GM12878 (cell line): ENCODE measurements around the gene DERA. TPM values are rescaled to one million over a fixed set of nuclear protein-coding genes. Genes with fewer than 3 reads are reported as not detected.

Experiments used
- ATAC-seq: fragments of 200-7000 bp; cut with Tn5 transposase; 3 replicates; pipeline ENCODE4 v1.9.1; 2020; ENCODE audit warnings: mild to moderate bottlenecking, moderate library complexity
- BruUV-seq: library from RNA; stranded (reverse); fragments of 400-500 nt; replicated peaks from 2 replicates; lab custom pipeline; 2021; lab: Mats Ljungman, UMichigan
- CTCF ChIA-PET: fragments of 300-600 bp; sonication (Branson Sonifier 250); formaldehyde crosslinking; extraction: SDS; loops from one replicate; lab custom pipeline; 2021; ENCODE audit warnings: inconsistent platforms; lab: Yijun Ruan, JAX
- POLR2A ChIA-PET: fragments of 350-600 bp; formaldehyde crosslinking; extraction: SDS; loops from one replicate; lab custom pipeline; 2021; ENCODE audit warnings: inconsistent platforms; lab: Charles Lee
- RAD21 ChIA-PET: fragments of 300-600 bp; sonication (Branson Sonifier 250); formaldehyde crosslinking; loops from one replicate; lab custom pipeline; 2023; ENCODE audit warnings: antibody characterized with exemption; ENCODE audit not compliant: unreplicated experiment; lab: Charles Lee
- SMC1A ChIA-PET: fragments of 300-600 bp; sonication (Branson Sonifier 250); formaldehyde crosslinking; loops from one replicate; lab custom pipeline; 2023; ENCODE audit not compliant: unreplicated experiment, uncharacterized antibody; lab: Charles Lee
- DNase-seq: peaks from one replicate; pipeline ENCODE4 v3.0.0-alpha.2; 2011; ENCODE audit warnings: low read depth, low spot score
- FAIRE-seq: peaks from 3 replicates; lab custom pipeline; 2011; peaks lifted over from hg19 to GRCh38; lab: Jason Lieb, UNC
- H2AFZ ChIP-seq: 2 replicates; pipeline ENCODE4 v1.6.0; 2011; ENCODE audit warnings: low read depth, low read length, control low read depth; ENCODE audit not compliant: control insufficient read depth
- H3K27ac ChIP-seq: 2 replicates; pipeline ENCODE4 v1.5.1; 2011; ENCODE audit warnings: control low read depth; ENCODE audit not compliant: control insufficient read depth, insufficient read depth
- H3K27me3 ChIP-seq, 2 experiments: replicated peaks in 1 of 2; 2 replicates each; pipeline versions ENCODE4 v1.6.0 to v1.6.1; 2011; ENCODE audit warnings: low read length in 1 of 2; ENCODE audit not compliant: control insufficient read depth in 2 of 2, insufficient read depth in 2 of 2
- H3K36me3 ChIP-seq, 2 experiments: 2 replicates each; pipeline ENCODE4 v1.5.1; 2011; ENCODE audit warnings: low read length in 1 of 2; ENCODE audit not compliant: control insufficient read depth in 2 of 2, insufficient read depth in 2 of 2
- H3K4me1 ChIP-seq: 2 replicates; pipeline ENCODE4 v1.6.1; 2011; ENCODE audit warnings: mild to moderate bottlenecking, low read length, moderate library complexity, mixed read lengths; ENCODE audit not compliant: control insufficient read depth, insufficient read depth
- H3K4me2 ChIP-seq: 2 replicates; pipeline ENCODE4 v1.6.0; 2011; ENCODE audit warnings: control low read depth; ENCODE audit not compliant: control insufficient read depth, insufficient read depth
- H3K4me3 ChIP-seq: fragments of 200-600 bp; sonication (generic); 2 replicates; pipeline ENCODE4 v1.5.1; 2016
- H3K79me2 ChIP-seq: 2 replicates; pipeline ENCODE4 v1.6.0; 2011; ENCODE audit warnings: low read length; ENCODE audit not compliant: control insufficient read depth, insufficient read depth
- H3K9ac ChIP-seq: 2 replicates; pipeline ENCODE4 v1.8.0; 2011; ENCODE audit warnings: low read length, control low read depth, mixed read lengths; ENCODE audit not compliant: control insufficient read depth, insufficient read depth
- H3K9me3 ChIP-seq: replicated peaks from 3 replicates; pipeline ENCODE4 v1.5.1; 2011; ENCODE audit warnings: mild to moderate bottlenecking, low read length; ENCODE audit not compliant: control insufficient read depth, insufficient read depth
- H4K20me1 ChIP-seq: 2 replicates; pipeline ENCODE4 v1.6.0; 2011; ENCODE audit not compliant: control insufficient read depth, insufficient read depth
- ASH2L ChIP-seq: fragments of 300-600, 200-600 bp; sonication (generic); IDR thresholded peaks from 2 replicates; pipeline ENCODE4 v1.6.1; 2017; ENCODE audit warnings: low read depth, mild to moderate bottlenecking, borderline replicate concordance
- ATF7 ChIP-seq: fragments of 450-650 bp; IDR thresholded peaks from 2 replicates; pipeline ENCODE4 v1.6.1; 2016; ENCODE audit warnings: low read depth, mild to moderate bottlenecking
- ETV6 ChIP-seq, 2 experiments: fragments of 450-650 bp in 1 of 2; IDR thresholded peaks in 1 of 2; conservative IDR thresholded peaks in 1 of 2; 2 replicates each; pipeline ENCODE4 v1.6.1; 2014; ENCODE audit warnings: antibody characterized with exemption in 1 of 2, borderline replicate concordance in 1 of 2, low read depth in 1 of 2, mild to moderate bottlenecking in 1 of 2, moderate library complexity in 1 of 2
- FOS ChIP-seq: IDR thresholded peaks from 3 replicates; pipeline ENCODE4 v1.6.1; 2011; ENCODE audit warnings: borderline replicate concordance; ENCODE audit not compliant: insufficient read length; ENCODE audit errors: extremely low read depth
- HDAC2 ChIP-seq: fragments of 200-600 bp; sonication (generic); IDR thresholded peaks from 2 replicates; pipeline ENCODE4 v1.6.1; 2017
- JUND ChIP-seq: IDR thresholded peaks from 2 replicates; pipeline ENCODE4 v1.6.1; 2012; ENCODE audit warnings: low read depth, mild to moderate bottlenecking, low read length, improper control_type of control experiment, moderate library complexity
- RAD21 ChIP-seq: IDR thresholded peaks from 2 replicates; pipeline ENCODE4 v1.6.1; 2011; ENCODE audit warnings: mild to moderate bottlenecking, low read depth, low read length, moderate library complexity; ENCODE audit not compliant: insufficient read depth
- SKIL ChIP-seq: fragments of 450-650 bp; IDR thresholded peaks from 2 replicates; pipeline ENCODE4 v1.6.1; 2017; ENCODE audit warnings: mild to moderate bottlenecking, low read depth, inconsistent platforms; ENCODE audit not compliant: poor library complexity, severe bottlenecking
- TCF7 ChIP-seq: IDR thresholded peaks from 2 replicates; pipeline ENCODE4 v1.6.1; 2014; ENCODE audit warnings: antibody characterized with exemption, borderline replicate concordance
- ZBTB4 ChIP-seq: fragments of 450-650 bp; formaldehyde crosslinking; IDR thresholded peaks from 2 replicates; pipeline ENCODE4 v1.4.0; 2022; ENCODE audit warnings: mild to moderate bottlenecking, moderate library complexity
- ZNF384 ChIP-seq: IDR thresholded peaks from 2 replicates; pipeline ENCODE4 v1.6.1; 2012; ENCODE audit warnings: low read depth, mild to moderate bottlenecking, low read length, improper control_type of control experiment, borderline replicate concordance
- WGBS: methylation state at CpG from one replicate; pipeline ENCODE4 v1.1.6; 2016; ENCODE audit warnings: low lambda C conversion rate; ENCODE audit not compliant: insufficient replicate concordance, insufficient coverage; ENCODE audit errors: missing lambda C conversion rate; 5-methylcytosine and 5-hydroxymethylcytosine counted together
- in situ Hi-C: fragments of 300-500 bp; cut with MboI; formaldehyde crosslinking; loops from 9 replicates; pipeline ENCODE4 v1.14.3; 2018; ENCODE audit warnings: mixed read lengths
- intact Hi-C: fragments of 100-400 bp; cut with micrococcal nuclease; formaldehyde crosslinking; loops from one replicate; pipeline ENCODE4 v1.14.2; 2022; ENCODE audit not compliant: unreplicated experiment
- polyA plus RNA-seq, 11 experiments: library from polyadenylated mRNA; depleted of rRNA in 4 of 11; unstranded in 6 of 11; stranded (reverse) in 5 of 11; fragments of >200 nt; fragmentation: Nextera tagmentation in 4 of 11; fragmentation: Illumina TruSeq in 1 of 11; extraction: Ambion mirVana in 4 of 11; extraction: Trizol in 1 of 11; gene quantifications; 1 replicate in 1 of 11; 2 replicates in 10 of 11; pipeline versions ENCODE4 v1.2.1 to v1.2.3, GENCODE V29; 2011 to 2016; ENCODE audit warnings: inconsistent platforms in 2 of 11, missing spikeins in 2 of 11, low read depth in 1 of 11
- total RNA-seq, 4 experiments: library from RNA; depleted of rRNA in 3 of 4; stranded (reverse); fragments of >200 nt in 3 of 4; fragmentation: Illumina TruSeq in 1 of 4; extraction: Trizol in 1 of 4; gene quantifications; 2 replicates each; pipeline versions ENCODE4 v1.2.1 to v1.2.3, GENCODE V29; 2013 to 2021
- TF ChIP-seq, protein P1 (sequence below): fragments of 450-650 bp; IDR thresholded peaks from 2 replicates; pipeline ENCODE4 v1.6.1; 2014; ENCODE audit warnings: mild to moderate bottlenecking
- TF ChIP-seq, protein P2 (sequence below): fragments of 450-650 bp; formaldehyde crosslinking; IDR thresholded peaks from 2 replicates; pipeline ENCODE4 v1.4.0; 2020; ENCODE audit warnings: mild to moderate bottlenecking, moderate library complexity

The DERA gene
- total and polyA plus RNA-seq, 10 of the 15 experiments (the other 5 are each of a cell fraction or from before 2014, with no cell fraction given), result 34.9 to 97.1 (median 40.8) TPM

DNA sequence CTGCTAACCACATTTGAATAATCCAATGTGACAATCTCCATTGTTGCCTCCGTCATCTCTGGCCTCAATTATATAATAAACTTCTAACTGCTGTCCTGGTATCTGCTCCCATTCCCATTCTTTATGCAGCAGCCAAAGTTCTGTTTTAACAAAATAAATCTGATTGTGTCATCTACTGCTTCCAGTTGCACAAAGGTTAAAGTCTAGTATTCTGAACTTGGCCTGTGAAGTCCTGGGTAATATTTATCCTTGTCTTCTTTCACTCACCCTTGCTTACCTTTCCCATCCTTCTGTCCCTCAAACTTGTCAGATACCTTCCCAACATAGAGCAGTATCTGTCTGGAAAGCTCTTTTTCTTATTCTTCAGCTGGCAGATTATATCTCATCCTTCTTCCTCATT is 48.3 kb upstream of the DERA start:
- Histone ChIP-seq H3K36me3 (no peaks in the 10 kb centered on the region), H3K4me3 (no peak overlapping the region), H3K9ac (no peak overlapping the region)
- TF ChIP-seq, protein P1, sequence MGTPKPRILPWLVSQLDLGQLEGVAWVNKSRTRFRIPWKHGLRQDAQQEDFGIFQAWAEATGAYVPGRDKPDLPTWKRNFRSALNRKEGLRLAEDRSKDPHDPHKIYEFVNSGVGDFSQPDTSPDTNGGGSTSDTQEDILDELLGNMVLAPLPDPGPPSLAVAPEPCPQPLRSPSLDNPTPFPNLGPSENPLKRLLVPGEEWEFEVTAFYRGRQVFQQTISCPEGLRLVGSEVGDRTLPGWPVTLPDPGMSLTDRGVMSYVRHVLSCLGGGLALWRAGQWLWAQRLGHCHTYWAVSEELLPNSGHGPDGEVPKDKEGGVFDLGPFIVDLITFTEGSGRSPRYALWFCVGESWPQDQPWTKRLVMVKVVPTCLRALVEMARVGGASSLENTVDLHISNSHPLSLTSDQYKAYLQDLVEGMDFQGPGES, result no peak
- TF ChIP-seq SKIL (no peak), HDAC2 (no peak), ETV6 (conservative IDR thresholded peaks at IDR 0.05 in 1 of 2, IDR thresholded peaks at IDR 0.05 in 1 of 2; ENCODE audit: borderline replicate concordance in 1 of 2, low read depth in 1 of 2) (no peak), ASH2L (no peak), FOS (no peak), JUND (no peak), ATF7 (no peak), ZNF384 (no peak), RAD21 (no peak), TCF7 (no peak), ZBTB4 (CRISPR knock-in tag) (no peak)
- TF ChIP-seq, protein P2, sequence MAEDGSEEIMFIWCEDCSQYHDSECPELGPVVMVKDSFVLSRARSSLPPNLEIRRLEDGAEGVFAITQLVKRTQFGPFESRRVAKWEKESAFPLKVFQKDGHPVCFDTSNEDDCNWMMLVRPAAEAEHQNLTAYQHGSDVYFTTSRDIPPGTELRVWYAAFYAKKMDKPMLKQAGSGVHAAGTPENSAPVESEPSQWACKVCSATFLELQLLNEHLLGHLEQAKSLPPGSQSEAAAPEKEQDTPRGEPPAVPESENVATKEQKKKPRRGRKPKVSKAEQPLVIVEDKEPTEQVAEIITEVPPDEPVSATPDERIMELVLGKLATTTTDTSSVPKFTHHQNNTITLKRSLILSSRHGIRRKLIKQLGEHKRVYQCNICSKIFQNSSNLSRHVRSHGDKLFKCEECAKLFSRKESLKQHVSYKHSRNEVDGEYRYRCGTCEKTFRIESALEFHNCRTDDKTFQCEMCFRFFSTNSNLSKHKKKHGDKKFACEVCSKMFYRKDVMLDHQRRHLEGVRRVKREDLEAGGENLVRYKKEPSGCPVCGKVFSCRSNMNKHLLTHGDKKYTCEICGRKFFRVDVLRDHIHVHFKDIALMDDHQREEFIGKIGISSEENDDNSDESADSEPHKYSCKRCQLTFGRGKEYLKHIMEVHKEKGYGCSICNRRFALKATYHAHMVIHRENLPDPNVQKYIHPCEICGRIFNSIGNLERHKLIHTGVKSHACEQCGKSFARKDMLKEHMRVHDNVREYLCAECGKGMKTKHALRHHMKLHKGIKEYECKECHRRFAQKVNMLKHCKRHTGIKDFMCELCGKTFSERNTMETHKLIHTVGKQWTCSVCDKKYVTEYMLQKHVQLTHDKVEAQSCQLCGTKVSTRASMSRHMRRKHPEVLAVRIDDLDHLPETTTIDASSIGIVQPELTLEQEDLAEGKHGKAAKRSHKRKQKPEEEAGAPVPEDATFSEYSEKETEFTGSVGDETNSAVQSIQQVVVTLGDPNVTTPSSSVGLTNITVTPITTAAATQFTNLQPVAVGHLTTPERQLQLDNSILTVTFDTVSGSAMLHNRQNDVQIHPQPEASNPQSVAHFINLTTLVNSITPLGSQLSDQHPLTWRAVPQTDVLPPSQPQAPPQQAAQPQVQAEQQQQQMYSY (CRISPR knock-in tag), result no peak
- TF ChIP-seq, all 136 proteins: peak for 0
- SMC1A ChIA-PET, result interaction anchor here (1.1 to 2.0 kb wide), 9 partner anchors 10 to 330 kb away, joined by 4 to 12 read pairs (median 5); no protein-coding TSS in a partner anchor
- Histone ChIP-seq H3K9me3 (no peaks in the 10 kb centered on the region), H2AFZ (no peak overlapping the region), H4K20me1 (no peaks in the 10 kb centered on the region), H3K27ac (no peak overlapping the region), H3K27me3 (no peaks in the 10 kb centered on the region), H3K4me1 (no peaks in the 10 kb centered on the region), H3K4me2 (no peak overlapping the region), H3K79me2 (no peaks in the 10 kb centered on the region)
- CTCF ChIA-PET, result interaction anchor here (1.2 to 2.5 kb wide), 6 partner anchors 34 to 331 kb away, joined by 3 to 18 read pairs (median 9); partner anchors contain the start of gene DERA
- POLR2A ChIA-PET, result interaction anchor here (1.2 kb wide), 1 partner anchor 295 kb away, joined by 3 read pairs; no protein-coding TSS in a partner anchor
- intact Hi-C loops (no loop called here), in situ Hi-C loops (no loop called here)
- no TSS peak for BruUV-seq
- FAIRE-seq (no peak), DNase-seq (no peak), ATAC-seq (no peak)
- RAD21 ChIA-PET, result interaction anchor here (1.3 to 1.6 kb wide), 4 partner anchors 48 to 331 kb away, joined by 4 to 8 read pairs (median 6); partner anchors contain the start of gene DERA
- 88% methylated on average over 1 of the region's 1 CpG for WGBS
